Measurements from ENCODE around the gene MRFAP1L1. TPM values are rescaled to one million over a fixed set of nuclear protein-coding genes. Genes with fewer than 3 reads are reported as not detected.

The MRFAP1L1 gene
- total and polyA plus RNA-seq, 9 of the 15 experiments (the other 6 are each of a cell fraction or from before 2014, with no cell fraction given) = 37.6 to 111 (median 83.8) TPM

DNA sequence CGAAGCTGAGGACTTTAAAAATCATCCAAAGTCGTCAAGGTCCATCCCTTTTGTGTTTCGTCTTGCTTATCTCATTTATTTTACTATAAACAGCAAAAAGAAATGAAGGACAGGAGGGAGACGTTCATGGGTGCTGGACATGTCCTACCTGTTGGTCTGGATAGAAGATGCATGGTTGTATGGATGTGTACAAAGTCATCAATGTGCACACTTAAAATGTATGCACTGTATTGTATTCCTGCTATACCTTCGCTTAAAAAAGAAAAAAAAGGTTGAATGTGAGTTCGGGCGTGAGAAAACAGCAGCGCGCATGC is 6.0 kb upstream of the MRFAP1L1 start:
- WGBS (ENCODE audit: insufficient coverage, low coverage, missing lambda C conversion rate) = under 1% methylated on average over 9 of the region's 9 CpGs
- Histone ChIP-seq H3K9me1 (ENCODE audit: control insufficient read depth, insufficient read depth, low read length) (no peaks in the 10 kb centered on the region), H3K9me3 (replicated peaks; ENCODE audit: control insufficient read depth, insufficient read depth, low read depth, low read length) (no peaks in the 10 kb centered on the region), H3K79me2 (ENCODE audit: control insufficient read depth, insufficient read depth, low read length) (peaks cover 31% of the 10 kb centered on the region), H2AFZ (ENCODE audit: low read depth, low read length) (peak overlapping the region; percentile 99), H3K9ac (ENCODE audit: insufficient read depth in 1 of 2, low read depth in 2 of 2, low read length in 2 of 2) (peak overlapping the region; percentile 80 to 99), H3K4me1 (replicated peaks in 1 of 2; ENCODE audit: control insufficient read depth in 2 of 2, insufficient read depth in 2 of 2, low read length in 2 of 2) (peaks cover 21 to 23% of the 10 kb centered on the region in 2 experiments; a peak in 4 of 5 replicates), H3K27me3 (ENCODE audit: control insufficient read depth in 2 of 2, insufficient read depth in 2 of 2, low read length in 2 of 2) (no peaks in the 10 kb centered on the region), H3K4me2 (ENCODE audit: insufficient read depth, low read length) (peak overlapping the region; percentile 98), H3K36me3 (ENCODE audit: control insufficient read depth, insufficient read depth, low read length) (no peaks in the 10 kb centered on the region), H3K4me3 (peak overlapping the region; percentile 58), H3K27ac (ENCODE audit: extremely low read depth, low read depth, low read length) (peak overlapping the region; percentile 94), H4K20me1 (replicated peaks; ENCODE audit: control insufficient read depth, insufficient read depth, low read length) (0 out of 2 replicates have a peak, but pooled peaks cover 4% of the 10 kb centered on the region)
- DNase-seq (ENCODE audit: extremely low read depth in 1 of 4, low spot score in 3 of 4) = no peak
- no TSS peak for BruUV-seq (replicated peaks)
- ChIA-PET CTCF (ENCODE audit: low intra/inter-chr PET ratio) (no interaction called here), POLR2A (interaction anchor here (0.7 to 1.4 kb wide), 2 partner anchors 15 to 1910 kb away, joined by 3 to 4 read pairs; no protein-coding TSS in a partner anchor)
- no peak for ATAC-seq
- intact Hi-C loops (cut with micrococcal nuclease) (loop anchor here (2.0 kb wide), 1 partner anchor 41 kb away; a partner anchor contains a TSS), in situ Hi-C loops (cut with MboI) (no loop called here)
- FAIRE-seq = no peak
- no peak for TF ChIP-seq NCOA6 (IDR thresholded peaks at IDR 0.05)
- no peak for TF ChIP-seq RFX7 (CRISPR knock-in tag; IDR thresholded peaks at IDR 0.05)
- TF ChIP-seq CBFA2T3 (IDR thresholded peaks at IDR 0.05) = no peak
- TF ChIP-seq SMARCC2 (IDR thresholded peaks at IDR 0.05; ENCODE audit: low read depth) = no peak
- TF ChIP-seq CSDE1 (IDR thresholded peaks at IDR 0.05) = no peak
- 0 out of 2 replicates have a peak, but pooled peaks have one; percentile 9 for TF ChIP-seq C11orf30 (IDR thresholded peaks at IDR 0.05; ENCODE audit: low read depth)
- TF ChIP-seq, protein P1, sequence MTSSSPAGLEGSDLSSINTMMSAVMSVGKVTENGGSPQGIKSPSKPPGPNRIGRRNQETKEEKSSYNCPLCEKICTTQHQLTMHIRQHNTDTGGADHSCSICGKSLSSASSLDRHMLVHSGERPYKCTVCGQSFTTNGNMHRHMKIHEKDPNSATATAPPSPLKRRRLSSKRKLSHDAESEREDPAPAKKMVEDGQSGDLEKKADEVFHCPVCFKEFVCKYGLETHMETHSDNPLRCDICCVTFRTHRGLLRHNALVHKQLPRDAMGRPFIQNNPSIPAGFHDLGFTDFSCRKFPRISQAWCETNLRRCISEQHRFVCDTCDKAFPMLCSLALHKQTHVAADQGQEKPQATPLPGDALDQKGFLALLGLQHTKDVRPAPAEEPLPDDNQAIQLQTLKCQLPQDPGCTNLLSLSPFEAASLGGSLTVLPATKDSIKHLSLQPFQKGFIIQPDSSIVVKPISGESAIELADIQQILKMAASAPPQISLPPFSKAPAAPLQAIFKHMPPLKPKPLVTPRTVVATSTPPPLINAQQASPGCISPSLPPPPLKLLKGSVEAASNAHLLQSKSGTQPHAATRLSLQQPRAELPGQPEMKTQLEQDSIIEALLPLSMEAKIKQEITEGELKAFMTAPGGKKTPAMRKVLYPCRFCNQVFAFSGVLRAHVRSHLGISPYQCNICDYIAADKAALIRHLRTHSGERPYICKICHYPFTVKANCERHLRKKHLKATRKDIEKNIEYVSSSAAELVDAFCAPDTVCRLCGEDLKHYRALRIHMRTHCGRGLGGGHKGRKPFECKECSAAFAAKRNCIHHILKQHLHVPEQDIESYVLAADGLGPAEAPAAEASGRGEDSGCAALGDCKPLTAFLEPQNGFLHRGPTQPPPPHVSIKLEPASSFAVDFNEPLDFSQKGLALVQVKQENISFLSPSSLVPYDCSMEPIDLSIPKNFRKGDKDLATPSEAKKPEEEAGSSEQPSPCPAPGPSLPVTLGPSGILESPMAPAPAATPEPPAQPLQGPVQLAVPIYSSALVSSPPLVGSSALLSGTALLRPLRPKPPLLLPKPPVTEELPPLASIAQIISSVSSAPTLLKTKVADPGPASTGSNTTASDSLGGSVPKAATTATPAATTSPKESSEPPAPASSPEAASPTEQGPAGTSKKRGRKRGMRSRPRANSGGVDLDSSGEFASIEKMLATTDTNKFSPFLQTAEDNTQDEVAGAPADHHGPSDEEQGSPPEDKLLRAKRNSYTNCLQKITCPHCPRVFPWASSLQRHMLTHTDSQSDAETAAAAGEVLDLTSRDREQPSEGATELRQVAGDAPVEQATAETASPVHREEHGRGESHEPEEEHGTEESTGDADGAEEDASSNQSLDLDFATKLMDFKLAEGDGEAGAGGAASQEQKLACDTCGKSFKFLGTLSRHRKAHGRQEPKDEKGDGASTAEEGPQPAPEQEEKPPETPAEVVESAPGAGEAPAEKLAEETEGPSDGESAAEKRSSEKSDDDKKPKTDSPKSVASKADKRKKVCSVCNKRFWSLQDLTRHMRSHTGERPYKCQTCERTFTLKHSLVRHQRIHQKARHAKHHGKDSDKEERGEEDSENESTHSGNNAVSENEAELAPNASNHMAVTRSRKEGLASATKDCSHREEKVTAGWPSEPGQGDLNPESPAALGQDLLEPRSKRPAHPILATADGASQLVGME (CRISPR knock-in tag; IDR thresholded peaks at IDR 0.05) = 0 out of 2 replicates have a peak, but pooled peaks have one; percentile 4
- peak; percentile 16 for TF ChIP-seq TAF9B (IDR thresholded peaks at IDR 0.05; ENCODE audit: partially characterized antibody)
- TF ChIP-seq, protein P2, sequence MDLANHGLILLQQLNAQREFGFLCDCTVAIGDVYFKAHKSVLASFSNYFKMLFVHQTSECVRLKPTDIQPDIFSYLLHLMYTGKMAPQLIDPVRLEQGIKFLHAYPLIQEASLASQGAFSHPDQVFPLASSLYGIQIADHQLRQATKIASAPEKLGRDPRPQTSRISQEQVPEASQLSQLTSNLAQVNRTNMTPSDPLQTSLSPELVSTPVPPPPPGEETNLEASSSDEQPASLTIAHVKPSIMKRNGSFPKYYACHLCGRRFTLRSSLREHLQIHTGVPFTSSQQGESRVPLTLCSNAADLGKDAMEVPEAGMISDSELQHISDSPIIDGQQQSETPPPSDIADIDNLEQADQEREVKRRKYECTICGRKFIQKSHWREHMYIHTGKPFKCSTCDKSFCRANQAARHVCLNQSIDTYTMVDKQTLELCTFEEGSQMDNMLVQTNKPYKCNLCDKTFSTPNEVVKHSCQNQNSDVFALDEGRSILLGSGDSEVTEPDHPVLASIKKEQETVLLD (IDR thresholded peaks at IDR 0.05) = peak; percentile 99; the same call in 1 of the 2 replicates
- TF ChIP-seq SP1 (CRISPR knock-in tag; IDR thresholded peaks at IDR 0.05) = peak; percentile 43; the same call in 1 of the 2 replicates
- no peak for TF ChIP-seq MED1 (CRISPR knock-in tag; IDR thresholded peaks at IDR 0.05; ENCODE audit: borderline replicate concordance)
- TF ChIP-seq, protein P3, sequence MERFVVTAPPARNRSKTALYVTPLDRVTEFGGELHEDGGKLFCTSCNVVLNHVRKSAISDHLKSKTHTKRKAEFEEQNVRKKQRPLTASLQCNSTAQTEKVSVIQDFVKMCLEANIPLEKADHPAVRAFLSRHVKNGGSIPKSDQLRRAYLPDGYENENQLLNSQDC (CRISPR knock-in tag; IDR thresholded peaks at IDR 0.05) = no peak
- TF ChIP-seq HNRNPL (IDR thresholded peaks at IDR 0.05; ENCODE audit: low read depth, low read length) = no peak
- peak; percentile 2; the same call in 1 of the 2 replicates for TF ChIP-seq EP400 (IDR thresholded peaks at IDR 0.05)
- TF ChIP-seq, protein P4, sequence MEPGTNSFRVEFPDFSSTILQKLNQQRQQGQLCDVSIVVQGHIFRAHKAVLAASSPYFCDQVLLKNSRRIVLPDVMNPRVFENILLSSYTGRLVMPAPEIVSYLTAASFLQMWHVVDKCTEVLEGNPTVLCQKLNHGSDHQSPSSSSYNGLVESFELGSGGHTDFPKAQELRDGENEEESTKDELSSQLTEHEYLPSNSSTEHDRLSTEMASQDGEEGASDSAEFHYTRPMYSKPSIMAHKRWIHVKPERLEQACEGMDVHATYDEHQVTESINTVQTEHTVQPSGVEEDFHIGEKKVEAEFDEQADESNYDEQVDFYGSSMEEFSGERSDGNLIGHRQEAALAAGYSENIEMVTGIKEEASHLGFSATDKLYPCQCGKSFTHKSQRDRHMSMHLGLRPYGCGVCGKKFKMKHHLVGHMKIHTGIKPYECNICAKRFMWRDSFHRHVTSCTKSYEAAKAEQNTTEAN (CRISPR knock-in tag; IDR thresholded peaks at IDR 0.05) = 0 out of 2 replicates have a peak, but pooled peaks have one; percentile 49
- TF ChIP-seq FOSL1 (tag; conservative IDR thresholded peaks at IDR 0.05) = 0 out of 2 replicates have a peak, but pooled peaks have one; percentile 0
